NCI-H2227 (cell line): ENCODE measurements around the gene TROAP.
"Not testable (repeated sequence)": the region's sequence is repeated elsewhere in the genome, so short reads cannot be mapped to it uniquely, and the experiment has no call there.

Source experiments
- DNase-seq: peaks from one replicate; lab custom pipeline; 2025; ENCODE audit not compliant: unreplicated experiment; lab: John Stamatoyannopoulos, UW

TROAP gene

DNA sequence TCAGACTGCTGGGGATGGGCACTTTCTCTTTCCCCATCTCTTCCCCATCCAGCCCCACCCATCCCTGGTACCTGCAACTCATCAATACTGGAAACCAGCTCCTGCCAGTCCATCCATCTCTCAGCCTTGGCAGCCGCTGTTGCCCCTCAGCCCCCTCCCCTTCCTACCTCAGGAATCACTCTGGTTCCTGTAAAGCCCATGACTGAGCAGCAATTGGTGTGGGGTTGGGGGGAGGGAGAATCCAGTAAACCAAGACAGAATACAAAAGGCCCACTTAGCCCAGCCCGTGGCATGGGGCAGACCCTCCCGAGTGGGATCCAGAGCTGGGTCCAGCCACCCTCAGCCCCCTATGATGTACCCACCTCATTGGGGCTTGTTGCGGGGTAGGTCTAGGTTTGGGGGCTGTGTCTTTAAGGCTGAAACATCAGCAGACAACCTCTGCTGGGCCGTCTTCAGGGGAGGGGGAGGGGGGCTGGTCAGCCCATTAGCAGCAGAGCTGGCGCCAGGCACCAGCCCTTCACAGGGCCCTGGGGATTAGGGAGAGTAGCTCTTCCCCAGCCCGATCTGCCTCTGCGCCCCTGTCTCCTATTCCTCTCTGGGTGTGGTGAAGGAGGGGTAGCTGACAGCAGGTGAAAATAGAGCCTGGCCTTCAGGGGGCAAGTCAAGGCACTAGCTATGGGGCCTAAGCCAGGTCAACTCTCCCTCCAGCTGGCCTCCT lies 28.8 kb upstream of the TROAP start:
- peak; percentile 52 for DNase-seq

GRCh38 chr12:49294804-49295081 lies 28.3 kb upstream of the TROAP start:
- peak; percentile 34 for DNase-seq

DNA sequence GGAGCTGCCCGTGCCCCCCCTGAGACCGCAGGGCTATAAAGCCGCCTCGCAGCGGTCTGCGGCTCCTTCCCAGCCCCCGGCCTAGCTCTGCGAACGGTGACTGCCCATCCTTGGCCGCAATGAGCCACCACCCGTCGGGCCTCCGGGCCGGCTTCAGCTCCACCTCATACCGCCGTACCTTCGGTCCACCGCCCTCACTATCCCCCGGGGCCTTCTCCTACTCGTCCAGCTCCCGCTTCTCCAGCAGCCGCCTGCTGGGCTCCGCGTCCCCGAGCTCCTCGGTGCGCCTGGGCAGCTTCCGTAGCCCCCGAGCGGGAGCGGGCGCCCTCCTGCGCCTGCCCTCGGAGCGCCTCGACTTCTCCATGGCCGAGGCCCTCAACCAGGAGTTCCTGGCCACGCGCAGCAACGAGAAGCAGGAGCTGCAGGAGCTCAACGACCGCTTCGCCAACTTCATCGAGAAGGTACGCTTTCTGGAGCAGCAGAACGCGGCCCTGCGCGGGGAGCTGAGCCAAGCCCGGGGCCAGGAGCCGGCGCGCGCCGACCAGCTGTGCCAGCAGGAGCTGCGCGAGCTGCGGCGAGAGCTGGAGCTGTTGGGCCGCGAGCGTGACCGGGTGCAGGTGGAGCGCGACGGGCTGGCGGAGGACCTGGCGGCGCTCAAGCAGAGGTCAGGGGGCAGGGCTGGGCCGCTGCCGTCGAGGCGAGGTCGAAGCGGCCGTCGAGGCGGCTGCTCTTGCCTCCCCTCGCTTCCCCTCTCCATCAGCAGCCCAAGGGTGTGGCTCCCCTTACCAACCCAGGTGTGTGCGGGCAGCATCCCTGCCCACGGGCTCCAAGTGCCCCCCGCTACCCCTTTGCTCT lies 27.7 kb upstream of the TROAP start, which contains the start of gene PRPH:
PRPH (plus strand) TSS at position 66 of the 855 bp plus-strand sequence; CDS start at position 120, 54 bp downstream.
- no peak for DNase-seq

DNA sequence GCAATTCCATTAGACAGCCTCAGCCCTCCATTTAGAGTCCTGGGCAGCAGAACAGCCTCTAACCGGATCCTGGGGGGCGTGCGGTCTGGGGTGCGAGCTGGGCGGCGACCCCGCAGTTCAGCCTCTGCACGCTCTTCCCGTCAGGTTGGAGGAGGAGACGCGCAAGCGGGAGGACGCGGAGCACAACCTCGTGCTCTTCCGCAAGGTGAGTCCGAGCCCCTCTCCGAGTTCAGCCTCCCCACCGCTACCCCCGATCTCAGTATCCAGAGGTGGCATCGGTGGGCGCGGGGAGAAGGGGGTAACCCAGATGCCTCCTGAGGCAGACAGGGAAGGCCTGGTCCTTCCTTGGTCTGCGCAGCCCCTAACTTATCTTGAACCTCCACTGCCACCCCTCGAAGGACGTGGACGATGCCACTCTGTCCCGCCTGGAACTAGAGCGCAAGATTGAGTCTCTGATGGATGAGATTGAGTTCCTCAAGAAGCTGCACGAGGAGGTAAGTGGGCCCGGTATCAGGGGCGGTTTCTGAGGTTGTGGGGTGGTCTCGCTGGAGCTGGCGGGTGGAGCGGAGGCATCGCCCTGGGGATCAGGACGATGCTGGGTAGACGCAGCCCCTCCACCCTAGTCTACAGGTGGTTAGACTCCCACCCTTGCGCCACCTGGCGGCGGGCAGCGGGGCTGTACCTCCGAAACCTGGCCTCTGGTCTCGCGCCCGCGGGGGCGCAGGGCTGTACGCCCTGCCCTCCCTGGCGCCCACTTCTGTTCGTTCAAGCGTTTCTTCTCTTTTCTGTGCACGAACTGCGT lies 26.8 kb upstream of the TROAP start:
- DNase-seq, result no peak

GRCh38 chr12:49296836-49297694 lies 26.0 kb upstream of the TROAP start:
- no peak for DNase-seq

- no peak for DNase-seq
These were observed 25.4 kb upstream of the TROAP start for GRCh38 chr12:49297695-49298060.

GRCh38 chr12:49298160-49298559 lies 24.9 kb upstream of the TROAP start:
- no peak for DNase-seq

DNA sequence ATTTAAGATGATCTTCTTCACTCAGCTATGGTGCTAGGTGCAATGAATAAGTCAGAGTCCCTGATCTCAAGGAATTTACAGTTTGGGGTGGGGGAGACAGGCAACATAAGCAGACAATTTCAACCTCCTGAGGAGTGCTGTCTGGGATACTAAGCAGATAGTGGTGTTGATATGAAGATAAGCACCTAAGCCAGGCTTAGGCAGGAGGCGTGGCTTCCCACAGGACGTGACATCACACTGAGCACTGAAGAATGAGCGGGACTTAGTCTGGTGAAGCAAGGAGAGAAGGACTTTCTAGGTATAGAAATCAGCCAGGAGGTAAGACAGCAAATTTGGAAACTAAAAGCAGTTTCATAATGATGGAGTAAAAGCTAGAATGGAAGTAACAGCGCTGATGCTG lies 21.3 kb upstream of the TROAP start:
- no peak for DNase-seq

DNA sequence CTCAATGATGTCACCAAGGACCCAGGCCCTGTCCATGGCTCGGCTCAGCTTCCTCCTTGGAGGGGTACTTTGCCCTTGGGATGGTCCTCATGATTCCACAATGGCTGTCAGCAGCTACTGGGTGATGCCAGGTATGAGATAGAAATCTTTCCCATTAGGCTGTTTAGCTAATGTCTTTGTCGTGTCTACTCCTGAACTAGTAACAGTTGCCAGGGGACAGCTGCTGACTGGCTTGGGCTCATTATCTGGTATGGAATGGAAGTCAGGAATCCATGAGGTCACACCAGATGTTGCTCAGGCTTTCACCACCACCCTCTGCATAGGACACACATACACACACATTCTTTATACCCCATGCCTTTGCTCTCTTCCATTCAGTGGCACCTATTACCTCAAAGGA lies 18.9 kb upstream of the TROAP start:
- no peak for DNase-seq

DNA sequence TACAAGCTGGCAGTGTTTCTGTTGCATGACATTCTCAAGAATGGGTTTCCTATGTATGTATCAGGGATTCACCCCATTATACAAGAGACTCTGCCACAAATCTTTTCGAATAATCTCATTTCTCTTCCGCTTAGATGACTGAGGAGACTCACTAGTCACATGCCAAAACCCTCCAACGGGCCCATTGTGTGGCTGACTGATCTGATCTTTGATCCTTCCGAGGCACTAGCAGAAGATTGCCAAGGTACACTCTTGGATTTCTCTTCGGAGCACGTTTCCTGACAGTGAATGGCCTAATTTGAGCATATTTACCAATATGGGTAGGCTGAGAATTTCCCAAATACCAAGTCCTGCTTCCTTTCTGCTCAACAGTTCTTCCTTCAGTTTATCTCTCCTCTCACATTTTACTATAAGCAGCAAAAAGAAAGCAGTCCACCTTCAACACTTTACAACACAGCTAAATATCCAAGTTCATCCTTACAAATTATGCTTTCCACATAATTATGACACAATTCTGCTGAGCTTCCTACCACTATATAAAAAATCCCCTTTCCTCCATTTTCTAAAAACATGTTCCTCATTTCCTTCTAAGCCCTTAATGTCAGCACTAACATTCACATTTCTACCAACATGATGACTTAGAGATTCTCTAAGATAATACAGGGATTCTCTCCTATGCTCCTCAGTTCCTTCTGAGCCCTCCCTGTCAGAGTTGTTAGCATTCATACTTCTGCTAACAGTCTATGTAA lies 17.1 kb upstream of the TROAP start:
- no peak for DNase-seq

- DNase-seq, result no peak
These were observed 13.7 kb upstream of the TROAP start for GRCh38 chr12:49309386-49309785.

DNA sequence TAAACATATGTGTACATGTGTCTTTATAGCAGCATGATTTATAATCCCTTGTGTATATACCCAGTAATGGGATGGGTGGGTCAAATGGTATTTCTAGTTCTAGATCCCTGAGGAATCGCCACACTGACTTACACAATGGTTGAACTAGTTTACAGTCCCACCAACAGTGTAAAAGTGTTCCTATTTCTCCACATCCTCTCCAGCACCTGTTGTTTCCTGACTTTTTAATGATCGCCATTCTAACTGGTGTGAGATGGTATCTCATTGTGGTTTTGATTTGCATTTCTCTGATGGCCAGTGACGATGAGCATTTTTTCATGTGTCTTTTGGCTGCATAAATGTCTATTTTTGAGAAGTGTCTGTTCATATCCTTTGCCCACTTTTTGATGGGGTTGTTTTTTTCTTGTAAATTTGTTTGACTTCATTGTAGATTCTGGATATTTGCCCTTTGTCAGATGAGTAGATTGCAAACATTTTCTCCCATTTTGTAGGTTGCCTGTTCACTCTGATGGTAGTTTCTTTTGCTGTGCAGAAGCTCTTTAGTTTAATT lies 12.5 kb upstream of the TROAP start:
- DNase-seq, result not testable (repeated sequence)

GRCh38 chr12:49314811-49315210 lies 8.2 kb upstream of the TROAP start:
- no peak for DNase-seq

GRCh38 chr12:49317118-49317517 lies 5.9 kb upstream of the TROAP start:
- not testable (repeated sequence) for DNase-seq

DNA sequence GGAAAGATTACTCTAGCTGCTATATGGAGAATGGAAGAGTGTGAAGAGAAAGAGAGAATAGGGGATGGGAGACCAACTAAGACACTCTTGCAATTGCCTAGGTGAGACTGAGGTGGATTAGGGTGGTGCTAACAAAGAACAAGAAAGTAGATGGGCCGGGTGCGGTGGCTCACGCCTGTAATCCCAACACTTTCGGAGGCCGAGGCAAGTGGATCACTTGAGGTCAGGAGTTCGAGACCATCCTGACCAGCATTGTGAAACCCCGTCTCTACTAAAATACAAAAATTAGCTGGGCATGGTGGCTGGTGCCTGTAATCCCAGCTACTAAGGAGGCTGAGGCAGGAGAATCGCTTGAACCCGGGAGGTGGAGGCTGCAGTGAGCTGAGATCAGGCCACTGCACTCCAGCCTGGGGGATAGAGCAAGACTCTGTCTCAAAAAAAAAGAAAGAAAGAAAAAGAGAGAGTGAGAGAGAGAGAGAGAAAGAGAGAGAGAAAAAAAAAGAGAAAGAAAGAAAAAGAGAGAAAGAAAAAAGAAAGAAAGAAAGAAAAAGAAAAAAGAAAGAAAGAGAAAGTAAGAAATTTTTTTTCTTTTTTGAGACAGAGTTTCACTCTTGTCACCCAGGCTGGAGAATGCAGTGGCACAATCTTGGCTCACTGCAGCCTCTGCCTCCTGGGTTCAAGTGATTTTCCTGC lies 2.5 kb upstream of the TROAP start:
- DNase-seq, result not testable (repeated sequence)

GRCh38 chr12:49322367-49322707 lies 718 bp upstream of the TROAP start:
- DNase-seq, result no peak

DNA sequence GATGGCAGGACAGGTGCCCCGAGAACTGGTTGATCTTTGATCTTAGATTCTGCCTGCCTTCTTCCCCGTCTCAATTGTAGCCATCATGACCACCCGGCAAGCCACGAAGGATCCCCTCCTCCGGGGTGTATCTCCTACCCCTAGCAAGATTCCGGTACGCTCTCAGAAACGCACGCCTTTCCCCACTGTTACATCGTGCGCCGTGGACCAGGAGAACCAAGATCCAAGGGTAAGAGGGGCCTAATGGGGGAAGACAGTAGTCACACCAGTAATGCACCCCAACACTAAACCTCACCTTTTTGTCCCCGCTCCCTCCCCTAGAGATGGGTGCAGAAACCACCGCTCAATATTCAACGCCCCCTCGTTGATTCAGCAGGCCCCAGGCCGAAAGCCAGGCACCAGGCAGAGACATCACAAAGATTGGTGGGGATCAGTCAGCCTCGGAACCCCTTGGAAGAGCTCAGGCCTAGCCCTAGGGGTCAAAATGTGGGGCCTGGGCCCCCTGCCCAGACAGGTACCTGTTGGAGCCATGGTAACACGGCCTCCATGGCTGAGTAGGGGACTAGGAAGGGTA lies 556 bp downstream of the TROAP start:
- DNase-seq, result no peak

- DNase-seq, result no peak
These were observed 2.6 kb downstream of the TROAP start for GRCh38 chr12:49325606-49326005.

- DNase-seq, result no peak
These were observed 4.3 kb downstream of the TROAP start for GRCh38 chr12:49327368-49327767.
